HCT116 (cell line): Measurements from ENCODE around the gene COL5A2. TPM values are rescaled to one million over a fixed set of nuclear protein-coding genes. Genes with fewer than 3 reads are reported as not detected.

Experiments used
- ATAC-seq: fragments of 200-7000 bp; cut with Tn5 transposase; 2 replicates; pipeline ENCODE4 v1.9.1; 2020; ENCODE audit warnings: mild to moderate bottlenecking, moderate library complexity
- BruUV-seq: library from RNA; stranded (reverse); fragments of 400-500 nt; replicated peaks from 2 replicates; lab custom pipeline; 2021; lab: Mats Ljungman, UMichigan
- CTCF ChIA-PET: fragments of 300-600 bp; sonication (Branson Sonifier 250); formaldehyde crosslinking; loops from one replicate; lab custom pipeline; 2021; ENCODE audit warnings: antibody characterized with exemption; lab: Charles Lee
- POLR2A ChIA-PET: fragments of 300-600, 350-600 bp; sonication (Branson Sonifier 250); formaldehyde crosslinking; loops from one replicate; lab custom pipeline; 2021; ENCODE audit warnings: antibody characterized with exemption; lab: Charles Lee
- RAD21 ChIA-PET, 2 experiments: fragments of 300-600 bp; sonication (Branson Sonifier 250); formaldehyde crosslinking; loops; one replicate each; lab custom pipeline; 2023; ENCODE audit warnings: low total read pairs in 2 of 2; ENCODE audit not compliant: uncharacterized antibody in 2 of 2, unreplicated experiment in 2 of 2, low non-redundant PET in 1 of 2; lab: Charles Lee
- DNase-seq: peaks from one replicate; pipeline ENCODE4 v3.0.0-alpha.2; 2010; ENCODE audit warnings: low read depth, low spot score
- H2AFZ ChIP-seq: fragments of 200-600 bp; shearing (Covaris generic), sonication (generic); 2 replicates; pipeline ENCODE4 v1.6.1; 2017; ENCODE audit warnings: low read depth, mixed run types, mixed read lengths, antibody characterized with exemption, low read length; ENCODE audit not compliant: poor library complexity, severe bottlenecking
- H3K27ac ChIP-seq: 2 replicates; pipeline ENCODE4 v1.5.1; 2012; ENCODE audit warnings: low read depth, low read length
- H3K27me3 ChIP-seq: fragments of 200-600 bp; sonication (generic); 2 replicates; pipeline ENCODE4 v1.6.1; 2016; ENCODE audit warnings: mixed run types, low read length, mixed read lengths; ENCODE audit not compliant: insufficient read depth
- H3K36me3 ChIP-seq, 2 experiments: fragments of 200-500 bp in 1 of 2; fragments of 200-600 bp in 1 of 2; sonication (Bioruptor generic) in 1 of 2; sonication (generic) in 1 of 2; 2 replicates each; pipeline versions ENCODE4 v1.5.1 to v1.6.1; 2014 to 2016; ENCODE audit warnings: low read length in 2 of 2, inconsistent platforms in 1 of 2, mixed read lengths in 1 of 2, mixed run types in 1 of 2; ENCODE audit not compliant: insufficient read depth in 2 of 2, control insufficient read depth in 1 of 2
- H3K4me1 ChIP-seq, 2 experiments: fragments of 200-600 bp in 1 of 2; sonication (generic) in 1 of 2; 2 replicates each; pipeline versions ENCODE4 v1.5.1 to v1.6.1; 2012 to 2017; ENCODE audit warnings: low read length in 2 of 2, inconsistent platforms in 1 of 2, mild to moderate bottlenecking in 1 of 2, mixed read lengths in 1 of 2, mixed run types in 1 of 2, moderate library complexity in 1 of 2; ENCODE audit not compliant: insufficient read depth in 2 of 2, control insufficient read depth in 1 of 2
- H3K4me2 ChIP-seq: fragments of 200-600 bp; sonication (generic); 2 replicates; pipeline ENCODE4 v1.6.1; 2017; ENCODE audit warnings: mixed run types, low read length, mixed read lengths
- H3K4me3 ChIP-seq, 2 experiments: fragments of 200-600 bp in 1 of 2; sonication (generic) in 1 of 2; replicated peaks in 1 of 2; 2 replicates each; pipeline ENCODE4 v1.5.1; 2011 to 2016; ENCODE audit warnings: low read length in 2 of 2, control low read depth in 1 of 2, low read depth in 1 of 2, mild to moderate bottlenecking in 1 of 2, mixed read lengths in 1 of 2, mixed run types in 1 of 2
- H3K79me2 ChIP-seq: fragments of 200-600 bp; sonication (generic); 2 replicates; pipeline ENCODE4 v1.6.1; 2017; ENCODE audit warnings: mild to moderate bottlenecking, mixed run types, low read length, moderate library complexity, mixed read lengths; ENCODE audit not compliant: insufficient read depth
- H3K9ac ChIP-seq: fragments of 200-600 bp; sonication (generic); 2 replicates; pipeline ENCODE4 v1.6.1; 2016; ENCODE audit warnings: low read length, mixed read lengths
- H3K9me2 ChIP-seq: fragments of 200-600 bp; sonication (generic), shearing (Covaris generic); 2 replicates; pipeline ENCODE4 v1.6.1; 2017; ENCODE audit warnings: mixed run types, mild to moderate bottlenecking, moderate library complexity; ENCODE audit not compliant: insufficient read depth
- H3K9me3 ChIP-seq, 2 experiments: fragments of 200-500 bp in 1 of 2; fragments of 200-600 bp in 1 of 2; sonication (Bioruptor generic) in 1 of 2; sonication (generic) in 1 of 2; 2 replicates each; pipeline ENCODE4 v1.6.1; 2014 to 2017; ENCODE audit warnings: low read length in 2 of 2, mixed read lengths in 2 of 2, inconsistent platforms in 1 of 2, low read depth in 1 of 2, mild to moderate bottlenecking in 1 of 2, mixed run types in 1 of 2, moderate library complexity in 1 of 2; ENCODE audit not compliant: control insufficient read depth in 1 of 2, insufficient read depth in 1 of 2
- H4K20me1 ChIP-seq: fragments of 200-600 bp; sonication (generic), shearing (Covaris generic); 2 replicates; pipeline ENCODE4 v1.6.1; 2017; ENCODE audit warnings: mixed run types, mild to moderate bottlenecking, moderate library complexity; ENCODE audit not compliant: insufficient read depth
- ATF3 ChIP-seq: IDR thresholded peaks from 2 replicates; pipeline ENCODE4 v1.6.1; 2012
- CBX3 ChIP-seq: IDR thresholded peaks from 2 replicates; pipeline ENCODE4 v1.6.1; 2012; ENCODE audit warnings: low read depth
- CEBPB ChIP-seq: IDR thresholded peaks from 2 replicates; pipeline ENCODE4 v1.6.1; 2012; ENCODE audit warnings: low read depth
- CTCF ChIP-seq, 3 experiments: fragments of 200-600 bp in 1 of 3; sonication (generic) in 1 of 3; IDR thresholded peaks in 2 of 3; conservative IDR thresholded peaks in 1 of 3; 2 replicates each; pipeline ENCODE4 v1.5.1; 2012 to 2017; ENCODE audit warnings: low read depth in 2 of 3, low read length in 2 of 3, antibody characterized with exemption in 1 of 3, borderline replicate concordance in 1 of 3, control low read depth in 1 of 3, mild to moderate bottlenecking in 1 of 3, mixed read lengths in 1 of 3, mixed run types in 1 of 3, moderate library complexity in 1 of 3; ENCODE audit not compliant: insufficient read depth in 1 of 3
- EGR1 ChIP-seq: IDR thresholded peaks from 2 replicates; pipeline ENCODE4 v1.6.1; 2012; ENCODE audit warnings: low read depth
- FOSL1 ChIP-seq: IDR thresholded peaks from 2 replicates; pipeline ENCODE4 v1.6.1; 2012; ENCODE audit warnings: low read depth
- JUND ChIP-seq: IDR thresholded peaks from 2 replicates; pipeline ENCODE4 v1.6.1; 2012
- RAD21 ChIP-seq: IDR thresholded peaks from 2 replicates; pipeline ENCODE4 v1.6.1; 2012; ENCODE audit warnings: low read depth, mild to moderate bottlenecking
- REST ChIP-seq: IDR thresholded peaks from 2 replicates; pipeline ENCODE4 v1.6.1; 2012; ENCODE audit warnings: low read depth
- SIN3A ChIP-seq: IDR thresholded peaks from 2 replicates; pipeline ENCODE4 v1.6.1; 2012; ENCODE audit warnings: low read depth
- SP1 ChIP-seq: IDR thresholded peaks from 2 replicates; pipeline ENCODE4 v1.6.1; 2012; ENCODE audit warnings: low read depth
- SRF ChIP-seq: IDR thresholded peaks from 2 replicates; pipeline ENCODE4 v1.6.1; 2012; ENCODE audit warnings: low read depth
- intact Hi-C: fragments of 100-400 bp; cut with micrococcal nuclease; formaldehyde crosslinking; loops from 2 replicates; pipeline ENCODE4 v1.10.0; 2022
- total RNA-seq: library from RNA; stranded (reverse); gene quantifications from one replicate; pipeline ENCODE4 v1.2.1, GENCODE V29; 2021; ENCODE audit not compliant: unreplicated experiment
- TF ChIP-seq, protein P1 (sequence below): IDR thresholded peaks from 2 replicates; pipeline ENCODE4 v1.6.1; 2012
- TF ChIP-seq, protein P2 (sequence below): IDR thresholded peaks from 2 replicates; pipeline ENCODE4 v1.6.1; 2011; ENCODE audit warnings: mild to moderate bottlenecking, low read length, moderate library complexity; ENCODE audit not compliant: insufficient replicate concordance; ENCODE audit errors: extremely low read depth

Gene COL5A2
- total RNA-seq, 1 experiment from 2014 or later, result 2.3 TPM

DNA sequence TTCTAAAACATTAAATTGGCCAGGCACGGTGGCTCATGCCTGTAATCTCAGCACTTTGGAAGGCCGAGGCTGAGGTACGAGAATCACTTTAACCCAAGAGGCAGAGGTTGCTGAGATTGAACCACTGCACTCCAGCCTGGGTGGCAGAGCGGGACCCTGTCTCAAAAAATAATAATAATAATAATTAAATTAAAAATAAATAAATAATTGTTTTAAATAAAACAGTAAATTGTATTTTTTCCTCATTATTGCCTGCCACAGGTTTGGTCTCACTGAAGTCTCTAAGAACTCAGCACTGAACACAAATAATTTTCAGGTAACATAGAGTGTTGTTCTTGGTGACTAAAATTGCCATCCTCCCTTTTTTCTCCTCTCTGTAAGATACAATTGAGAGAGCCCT, 19.8 kb downstream of the COL5A2 start (continued):
- TF ChIP-seq REST (no peak), RAD21 (no peak)

DNA sequence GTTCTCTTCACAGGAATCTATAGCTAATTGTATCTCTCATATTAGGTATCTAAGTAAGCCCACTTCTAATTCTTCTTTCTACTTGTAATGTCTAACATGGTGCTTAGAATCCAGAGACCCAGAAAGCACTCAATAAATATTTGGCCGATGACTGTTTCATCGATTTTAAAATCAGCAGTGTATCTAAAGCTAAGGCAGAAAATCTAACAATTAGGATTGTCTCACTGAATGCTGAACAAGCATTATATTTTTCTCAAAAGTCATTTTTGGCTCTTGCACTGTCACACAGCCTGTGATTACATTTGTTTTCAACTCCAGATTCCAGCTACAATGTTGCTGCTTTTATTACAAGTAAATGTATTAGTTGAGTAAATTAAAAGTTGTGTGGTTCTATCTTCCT, 20.3 kb downstream of the COL5A2 start:
- Histone ChIP-seq H3K36me3 (no peaks in the 10 kb centered on the region), H4K20me1 (no peaks in the 10 kb centered on the region), H2AFZ (no peak overlapping the region), H3K9me3 (no peaks in the 10 kb centered on the region), H3K4me2 (no peak overlapping the region), H3K27ac (no peak overlapping the region), H3K27me3 (no peaks in the 10 kb centered on the region), H3K9ac (no peak overlapping the region), H3K4me3 (no peak overlapping the region), H3K4me1 (no peaks in the 10 kb centered on the region), H3K9me2 (no peaks in the 10 kb centered on the region), H3K79me2 (no peaks in the 10 kb centered on the region)
- RAD21 ChIA-PET, result no interaction called here
- no peak for TF ChIP-seq CEBPB
- TF ChIP-seq, protein P1, sequence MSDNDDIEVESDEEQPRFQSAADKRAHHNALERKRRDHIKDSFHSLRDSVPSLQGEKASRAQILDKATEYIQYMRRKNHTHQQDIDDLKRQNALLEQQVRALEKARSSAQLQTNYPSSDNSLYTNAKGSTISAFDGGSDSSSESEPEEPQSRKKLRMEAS, result no peak
- TF ChIP-seq REST, result no peak
- no peak for TF ChIP-seq SRF
- TF ChIP-seq ATF3, result no peak
- TF ChIP-seq RAD21, result no peak
- TF ChIP-seq, protein P2, sequence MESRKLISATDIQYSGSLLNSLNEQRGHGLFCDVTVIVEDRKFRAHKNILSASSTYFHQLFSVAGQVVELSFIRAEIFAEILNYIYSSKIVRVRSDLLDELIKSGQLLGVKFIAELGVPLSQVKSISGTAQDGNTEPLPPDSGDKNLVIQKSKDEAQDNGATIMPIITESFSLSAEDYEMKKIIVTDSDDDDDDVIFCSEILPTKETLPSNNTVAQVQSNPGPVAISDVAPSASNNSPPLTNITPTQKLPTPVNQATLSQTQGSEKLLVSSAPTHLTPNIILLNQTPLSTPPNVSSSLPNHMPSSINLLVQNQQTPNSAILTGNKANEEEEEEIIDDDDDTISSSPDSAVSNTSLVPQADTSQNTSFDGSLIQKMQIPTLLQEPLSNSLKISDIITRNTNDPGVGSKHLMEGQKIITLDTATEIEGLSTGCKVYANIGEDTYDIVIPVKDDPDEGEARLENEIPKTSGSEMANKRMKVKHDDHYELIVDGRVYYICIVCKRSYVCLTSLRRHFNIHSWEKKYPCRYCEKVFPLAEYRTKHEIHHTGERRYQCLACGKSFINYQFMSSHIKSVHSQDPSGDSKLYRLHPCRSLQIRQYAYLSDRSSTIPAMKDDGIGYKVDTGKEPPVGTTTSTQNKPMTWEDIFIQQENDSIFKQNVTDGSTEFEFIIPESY, result no peak
- TF ChIP-seq SIN3A, result no peak
- TF ChIP-seq EGR1, result no peak
- TF ChIP-seq CTCF (IDR thresholded peaks at IDR 0.05 in 2 of 3, conservative IDR thresholded peaks at IDR 0.05 in 1 of 3; ENCODE audit: borderline replicate concordance in 1 of 3, insufficient read depth in 1 of 3, low read depth in 2 of 3, low read length in 2 of 3), result no peak
- no peak for TF ChIP-seq FOSL1
- no peak for TF ChIP-seq SP1
- no peak for TF ChIP-seq CBX3
- no peak for TF ChIP-seq JUND
- CTCF ChIA-PET, result no interaction called here
- intact Hi-C loops, result no loop called here
- no peak for ATAC-seq
- no peak for DNase-seq
- no TSS peak for BruUV-seq
- POLR2A ChIA-PET, result no interaction called here
